GM23338 (cell line): ENCODE data around the gene RNF214. TPM values are rescaled to one million over a fixed set of nuclear protein-coding genes. Genes with fewer than 3 reads are reported as not detected.

Source experiments
- ATAC-seq: fragments of 200-7000 bp; cut with Tn5 transposase; 3 replicates; pipeline ENCODE4 v1.9.1; 2020
- DNase-seq: peaks from one replicate; pipeline ENCODE4 v3.0.0-alpha.2; 2015; ENCODE audit warnings: low spot score
- H2AFZ ChIP-seq: fragments of 200-600 bp; sonication (generic); 2 replicates; pipeline ENCODE4 v1.8.0; 2016; ENCODE audit warnings: antibody characterized with exemption, mild to moderate bottlenecking, moderate library complexity
- H3F3A ChIP-seq: fragments of 200-600 bp; sonication (generic); replicated peaks from 2 replicates; pipeline ENCODE4 v1.8.0; 2017; ENCODE audit warnings: antibody characterized with exemption, mixed run types, low read depth
- H3K27ac ChIP-seq: fragments of 200-600 bp; sonication (generic); 2 replicates; pipeline ENCODE4 v1.6.1; 2016; ENCODE audit warnings: low read depth
- H3K27me3 ChIP-seq: fragments of 200-600 bp; sonication (generic); 2 replicates; pipeline ENCODE4 v1.8.0; 2016; ENCODE audit warnings: mild to moderate bottlenecking, mixed run types, moderate library complexity; ENCODE audit not compliant: insufficient read depth
- H3K36me3 ChIP-seq: fragments of 200-600 bp; sonication (generic); 2 replicates; pipeline ENCODE4 v1.8.0; 2016; ENCODE audit warnings: mild to moderate bottlenecking; ENCODE audit not compliant: insufficient read depth
- H3K4me1 ChIP-seq: fragments of 200-600 bp; sonication (generic); 2 replicates; pipeline ENCODE4 v1.8.0; 2016; ENCODE audit warnings: mild to moderate bottlenecking, moderate library complexity; ENCODE audit not compliant: insufficient read depth
- H3K4me2 ChIP-seq: fragments of 200-600 bp; sonication (generic); 2 replicates; pipeline ENCODE4 v1.7.1; 2017; ENCODE audit warnings: mixed run types
- H3K4me3 ChIP-seq: fragments of 200-600 bp; sonication (generic); 2 replicates; pipeline ENCODE4 v1.6.1; 2016; ENCODE audit warnings: mixed run types
- H3K79me2 ChIP-seq: fragments of 200-600 bp; sonication (generic); replicated peaks from 2 replicates; pipeline ENCODE4 v1.8.0; 2017; ENCODE audit warnings: mild to moderate bottlenecking; ENCODE audit not compliant: insufficient read depth
- H3K9me2 ChIP-seq: fragments of 200-600 bp; sonication (generic); 2 replicates; pipeline ENCODE4 v1.8.0; 2017; ENCODE audit not compliant: insufficient read depth
- H4K20me1 ChIP-seq: fragments of 200-600 bp; sonication (generic); replicated peaks from 2 replicates; pipeline ENCODE4 v1.8.0; 2017; ENCODE audit warnings: mild to moderate bottlenecking; ENCODE audit not compliant: insufficient read depth
- H3K27ac Mint-ChIP-seq: 2 replicates; pipeline ENCODE4 v1.8.0; 2020; ENCODE audit warnings: inconsistent platforms, mild to moderate bottlenecking, moderate library complexity, mixed read lengths
- H3K27me3 Mint-ChIP-seq: 3 replicates; pipeline ENCODE4 v1.8.0; 2022; ENCODE audit warnings: low read depth, mild to moderate bottlenecking, moderate library complexity, mixed read lengths, inconsistent platforms; ENCODE audit not compliant: insufficient read depth, poor library complexity
- H3K36me3 Mint-ChIP-seq: 3 replicates; pipeline ENCODE4 v1.8.0; 2021; ENCODE audit warnings: low read depth, mild to moderate bottlenecking, inconsistent platforms, moderate library complexity, mixed read lengths
- H3K4me1 Mint-ChIP-seq: 3 replicates; pipeline ENCODE4 v1.8.0; 2020; ENCODE audit warnings: mild to moderate bottlenecking, inconsistent platforms, mixed read lengths
- H3K4me3 Mint-ChIP-seq: 3 replicates; pipeline ENCODE4 v1.8.0; 2021; ENCODE audit warnings: moderate library complexity, mild to moderate bottlenecking, inconsistent platforms, mixed read lengths
- H3K9me3 Mint-ChIP-seq: 3 replicates; pipeline ENCODE4 v1.8.0; 2020; ENCODE audit warnings: moderate library complexity, mild to moderate bottlenecking, inconsistent platforms, mixed read lengths
- CREB1 ChIP-seq: fragments of 250-450 bp; sonication (Bioruptor Pico); IDR thresholded peaks from 2 replicates; pipeline ENCODE4 v1.5.0; 2020; ENCODE audit warnings: low read depth, mild to moderate bottlenecking, moderate library complexity
- CTCF ChIP-seq, 2 experiments: fragments of 200-600 bp in 1 of 2; sonication (generic) in 1 of 2; conservative IDR thresholded peaks; 2 replicates each; pipeline versions ENCODE4 v1.5.1 to v1.6.1; 2016 to 2017; ENCODE audit warnings: antibody characterized with exemption in 2 of 2, low read depth in 2 of 2, mild to moderate bottlenecking in 2 of 2, moderate library complexity in 1 of 2
- EZH2 ChIP-seq: fragments of 200-600 bp; sonication (generic); IDR thresholded peaks from one replicate; pipeline ENCODE4 v1.8.0; 2017; ENCODE audit warnings: antibody characterized with exemption, mild to moderate bottlenecking, low read depth; ENCODE audit not compliant: unreplicated experiment
- EZH2phosphoT487 ChIP-seq: fragments of 200-600 bp; sonication (generic); IDR thresholded peaks from one replicate; pipeline ENCODE4 v1.8.1; 2018; ENCODE audit warnings: antibody characterized with exemption; ENCODE audit not compliant: unreplicated experiment
- JUNB ChIP-seq: IDR thresholded peaks from one replicate; pipeline ENCODE4 v1.6.1; 2016; ENCODE audit warnings: antibody characterized with exemption; ENCODE audit not compliant: unreplicated experiment
- NANOG ChIP-seq: IDR thresholded peaks from 2 replicates; pipeline ENCODE4 v1.6.1; 2016; ENCODE audit warnings: antibody characterized with exemption, borderline replicate concordance
- POLR2AphosphoS5 ChIP-seq: IDR thresholded peaks from 2 replicates; pipeline ENCODE4 v1.6.1; 2016; ENCODE audit warnings: antibody characterized with exemption, low read depth
- REST ChIP-seq: IDR thresholded peaks from one replicate; pipeline ENCODE4 v1.6.1; 2018; ENCODE audit warnings: antibody characterized with exemption; ENCODE audit not compliant: unreplicated experiment
- STAT1 ChIP-seq: IDR thresholded peaks from one replicate; pipeline ENCODE4 v1.6.1; 2016; ENCODE audit warnings: antibody characterized with exemption; ENCODE audit not compliant: unreplicated experiment
- ZNF114 ChIP-seq: fragments of 250-450 bp; sonication (Bioruptor Pico); IDR thresholded peaks from 2 replicates; pipeline ENCODE4 v1.5.0; 2020; ENCODE audit warnings: mild to moderate bottlenecking, moderate library complexity
- ZNF331 ChIP-seq: fragments of 250-450 bp; sonication (Bioruptor Pico); IDR thresholded peaks from 2 replicates; pipeline ENCODE4 v1.5.0; 2020; ENCODE audit warnings: low read depth, mild to moderate bottlenecking, moderate library complexity
- polyA plus RNA-seq: library from polyadenylated mRNA; unstranded; fragments of >200 nt; fragmentation: Nextera tagmentation; extraction: Ambion mirVana; gene quantifications from 2 replicates; pipeline ENCODE4 v1.2.1, GENCODE V29; 2016
- total RNA-seq: library from RNA; depleted of rRNA; stranded (reverse); fragments of >200 nt; shearing (Covaris generic); gene quantifications from 2 replicates; pipeline ENCODE4 v1.2.3, GENCODE V29; 2014

The RNF214 gene
- total and polyA plus RNA-seq, 2 experiments from 2014 or later, result 19.4 to 28.4 TPM

- Mint-ChIP-seq H3K4me3 (no peak overlapping the region), H3K9me3 (no peaks in the 10 kb centered on the region), H3K27me3 (peaks cover 16% of the 10 kb centered on the region), H3K27ac (no peak overlapping the region), H3K36me3 (peaks cover 23% of the 10 kb centered on the region), H3K4me1 (peaks cover 16% of the 10 kb centered on the region)
- no peak overlapping the region for H3K4me2 ChIP-seq
- no peak overlapping the region for H3K27ac ChIP-seq
- no peak overlapping the region for H3K4me3 ChIP-seq
- H3K27me3 ChIP-seq, result no peaks in the 10 kb centered on the region
- peaks cover 20% of the 10 kb centered on the region for H3K79me2 ChIP-seq
- ATAC-seq (peak; percentile 87), DNase-seq (peak; percentile 90)
- no peak overlapping the region for H2AFZ ChIP-seq
- no peaks in the 10 kb centered on the region for H3K36me3 ChIP-seq
- no peaks in the 10 kb centered on the region for H3K9me2 ChIP-seq
- H3K4me1 ChIP-seq, result peaks cover 7% of the 10 kb centered on the region
- H3F3A ChIP-seq, result peaks cover 7% of the 10 kb centered on the region; the same call in 1 of the 2 replicates
- TF ChIP-seq EZH2phosphoT487, result no peak
- no peak for TF ChIP-seq REST
- peak; percentile 85 to 92 for TF ChIP-seq CTCF (conservative IDR thresholded peaks at IDR 0.05; ENCODE audit: low read depth in 2 of 2)
- peaks cover 11% of the 10 kb centered on the region; the same call in 1 of the 2 replicates for H4K20me1 ChIP-seq
These were observed 5.8 kb upstream of the RNF214 start for GRCh38 chr11:117226388-117227385.

DNA sequence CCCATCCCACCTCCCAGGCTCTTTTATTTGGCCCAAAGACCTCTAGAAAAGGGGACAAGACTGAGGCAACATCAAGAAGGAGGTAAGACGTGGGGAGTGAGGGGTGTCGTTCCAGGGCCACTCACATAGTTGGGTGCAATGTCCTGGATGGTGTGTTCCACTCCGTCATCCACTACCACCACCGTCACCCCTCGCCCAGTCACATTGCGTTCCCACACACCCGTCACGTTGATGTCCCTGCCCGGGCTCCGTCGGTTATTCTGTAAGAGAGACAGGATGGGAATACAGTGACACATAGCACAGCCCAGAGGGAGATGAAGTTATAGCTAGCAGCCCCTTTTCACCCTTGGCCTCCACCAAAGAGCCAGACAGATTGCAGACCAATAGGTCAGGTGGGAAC is 4.4 kb upstream of the RNF214 start:
- Histone ChIP-seq H3K4me2 (no peak overlapping the region), H3K4me1 (peaks cover 7% of the 10 kb centered on the region), H3F3A (peaks cover 7% of the 10 kb centered on the region; the same call in 1 of the 2 replicates), H3K79me2 (peaks cover 21% of the 10 kb centered on the region), H4K20me1 (peaks cover 7% of the 10 kb centered on the region; the same call in 1 of the 2 replicates), H3K9me2 (no peaks in the 10 kb centered on the region), H2AFZ (no peak overlapping the region), H3K27me3 (no peaks in the 10 kb centered on the region), H3K36me3 (no peaks in the 10 kb centered on the region), H3K4me3 (no peak overlapping the region), H3K27ac (no peak overlapping the region)
- H3K27me3 Mint-ChIP-seq, result peaks cover 17% of the 10 kb centered on the region
- ATAC-seq, result no peak
- no peak overlapping the region for H3K4me3 Mint-ChIP-seq
- no peak overlapping the region for H3K27ac Mint-ChIP-seq
- H3K9me3 Mint-ChIP-seq, result no peaks in the 10 kb centered on the region
- peaks cover 20% of the 10 kb centered on the region for H3K36me3 Mint-ChIP-seq
- no peak for DNase-seq
- H3K4me1 Mint-ChIP-seq, result peaks cover 12% of the 10 kb centered on the region
- no peak for TF ChIP-seq STAT1
- no peak for TF ChIP-seq ZNF114 (CRISPR knock-in tag)
- no peak for TF ChIP-seq CREB1 (CRISPR knock-in tag)
- no peak for TF ChIP-seq POLR2AphosphoS5
- TF ChIP-seq NANOG, result no peak
- no peak for TF ChIP-seq ZNF331 (CRISPR knock-in tag)
- TF ChIP-seq JUNB, result no peak
- TF ChIP-seq EZH2, result no peak
- TF ChIP-seq CTCF (conservative IDR thresholded peaks at IDR 0.05; ENCODE audit: low read depth in 2 of 2), result no peak
